Jurkat, Clone E6-1 (cell line): Measurements from ENCODE around the gene CREB3.

ENCODE experiments used
- DNase-seq: peaks from one replicate; pipeline ENCODE4 v3.0.0-alpha.2; 2011; ENCODE audit warnings: low read depth, low spot score
- H3K4me3 ChIP-seq: 2 replicates; pipeline ENCODE4 v1.5.1; 2011; ENCODE audit warnings: mild to moderate bottlenecking, low read length, control low read depth, moderate library complexity

Gene CREB3

GRCh38 chr9:35718721-35719511, 13.6 kb upstream of the CREB3 start:
- DNase-seq = no peak
- no peak overlapping the region for H3K4me3 ChIP-seq

GRCh38 chr9:35719546-35719945, 12.9 kb upstream of the CREB3 start:
- no peak for DNase-seq
- H3K4me3 ChIP-seq = no peak overlapping the region

- no peak for DNase-seq
- no peak overlapping the region for H3K4me3 ChIP-seq
Measured at GRCh38 chr9:35723426-35723825, 9.0 kb upstream of the CREB3 start.

GRCh38 chr9:35723908-35724307, 8.6 kb upstream of the CREB3 start:
- no peak for DNase-seq
- no peak overlapping the region for H3K4me3 ChIP-seq

GRCh38 chr9:35725362-35725761, 7.1 kb upstream of the CREB3 start:
- no peak overlapping the region for H3K4me3 ChIP-seq
- no peak for DNase-seq

- H3K4me3 ChIP-seq = no peak overlapping the region
- peak; percentile 64 for DNase-seq
Measured at GRCh38 chr9:35726931-35727330, 5.5 kb upstream of the CREB3 start.

GRCh38 chr9:35727676-35728040, 4.8 kb upstream of the CREB3 start:
- no peak for DNase-seq
- no peak overlapping the region for H3K4me3 ChIP-seq

GRCh38 chr9:35728041-35728971, 4.2 kb upstream of the CREB3 start:
- peak; percentile 60 for DNase-seq
- no peak overlapping the region for H3K4me3 ChIP-seq

- H3K4me3 ChIP-seq = no peak overlapping the region
Measured at GRCh38 chr9:35729101-35729500, 3.4 kb upstream of the CREB3 start.

GRCh38 chr9:35729700-35730485, 2.6 kb upstream of the CREB3 start:
- H3K4me3 ChIP-seq = no peak overlapping the region
- DNase-seq = peak; percentile 65

More at GRCh38 chr9:35729101-35729500, 3.4 kb upstream of the CREB3 start:
- no peak for DNase-seq

- H3K4me3 ChIP-seq = peak overlapping the region; percentile 66; the same call in 1 of the 2 replicates
- no peak for DNase-seq
Measured at GRCh38 chr9:35730486-35730854, 2.0 kb upstream of the CREB3 start.

GRCh38 chr9:35731415-35732184, 866 bp upstream of the CREB3 start:
- no peak for DNase-seq
- peak overlapping the region; percentile 66 for H3K4me3 ChIP-seq

- H3K4me3 ChIP-seq = peak overlapping the region; percentile 66
- DNase-seq = no peak
Measured at GRCh38 chr9:35732800-35733541, 505 bp downstream of the CREB3 start.

GRCh38 chr9:35734096-35734495, 1.6 kb downstream of the CREB3 start:
- no peak overlapping the region for H3K4me3 ChIP-seq
- no peak for DNase-seq

GRCh38 chr9:35736201-35736633, 3.8 kb downstream of the CREB3 start:
- peak; percentile 73 for DNase-seq

GRCh38 chr9:35737143-35737542, 4.7 kb downstream of the CREB3 start:
- no peak for DNase-seq
- H3K4me3 ChIP-seq = no peak overlapping the region

More at GRCh38 chr9:35736201-35736633, 3.8 kb downstream of the CREB3 start:
- H3K4me3 ChIP-seq = no peak overlapping the region

- no peak for DNase-seq
- no peak overlapping the region for H3K4me3 ChIP-seq
Measured at GRCh38 chr9:35738186-35738585, 5.7 kb downstream of the CREB3 start.

GRCh38 chr9:35738924-35739323, 6.5 kb downstream of the CREB3 start:
- no peak for DNase-seq
- H3K4me3 ChIP-seq = no peak overlapping the region
